Keratinocyte (primary cell): ENCODE measurements around the gene SLC6A14. TPM values are rescaled to one million over a fixed set of nuclear protein-coding genes. Genes with fewer than 3 reads are reported as not detected.

ENCODE experiments used
- DNase-seq: peaks from one replicate; pipeline ENCODE4 v3.0.0-alpha.2; 2011; ENCODE audit warnings: low read depth, missing footprints, low spot score
- FAIRE-seq: peaks from 2 replicates; lab custom pipeline; 2011; peaks lifted over from hg19 to GRCh38; lab: Jason Lieb, UNC
- H2AFZ ChIP-seq: 2 replicates; pipeline ENCODE4 v1.6.0; 2012; ENCODE audit warnings: low read length, control low read depth, inconsistent platforms; ENCODE audit not compliant: control insufficient read depth
- H3K27ac ChIP-seq: 2 replicates; pipeline ENCODE4 v1.5.1; 2011; ENCODE audit warnings: low read length; ENCODE audit not compliant: control insufficient read depth, insufficient read depth
- H3K27me3 ChIP-seq: 3 replicates; pipeline ENCODE4 v1.6.0; 2011; ENCODE audit warnings: low read length; ENCODE audit not compliant: control insufficient read depth, insufficient read depth; ENCODE audit errors: extremely low read depth
- H3K36me3 ChIP-seq, 2 experiments: 2 replicates in 1 of 2; 3 replicates in 1 of 2; pipeline ENCODE4 v1.5.1; 2011; ENCODE audit warnings: low read length in 2 of 2, mild to moderate bottlenecking in 1 of 2; ENCODE audit not compliant: control insufficient read depth in 2 of 2, insufficient read depth in 2 of 2; ENCODE audit errors: extremely low read depth in 1 of 2
- H3K4me1 ChIP-seq: 3 replicates; pipeline ENCODE4 v1.5.1; 2011; ENCODE audit warnings: low read length; ENCODE audit not compliant: control insufficient read depth, insufficient read depth; ENCODE audit errors: extremely low read depth
- H3K4me2 ChIP-seq: 3 replicates; pipeline ENCODE4 v1.6.0; 2011; ENCODE audit warnings: low read depth, low read length; ENCODE audit not compliant: control insufficient read depth, insufficient read depth; ENCODE audit errors: extremely low read depth
- H3K4me3 ChIP-seq, 3 experiments: fragments of 200-600 bp in 1 of 3; sonication (generic) in 1 of 3; 2 replicates in 2 of 3; 3 replicates in 1 of 3; pipeline ENCODE4 v1.5.1; 2011 to 2016; ENCODE audit warnings: low read length in 3 of 3, mild to moderate bottlenecking in 3 of 3, control low read depth in 2 of 3, inconsistent platforms in 1 of 3, low read depth in 1 of 3, mixed read lengths in 1 of 3, mixed run types in 1 of 3, moderate library complexity in 1 of 3; ENCODE audit not compliant: control insufficient read depth in 2 of 3, insufficient read depth in 2 of 3; ENCODE audit errors: extremely low read depth in 1 of 3
- H3K79me2 ChIP-seq: 2 replicates; pipeline ENCODE4 v1.6.0; 2012; ENCODE audit warnings: low read length; ENCODE audit not compliant: control insufficient read depth, insufficient read depth
- H3K9ac ChIP-seq: 3 replicates; pipeline ENCODE4 v1.6.0; 2011; ENCODE audit warnings: low read length; ENCODE audit not compliant: control insufficient read depth, insufficient read depth; ENCODE audit errors: extremely low read depth
- H3K9me1 ChIP-seq: 3 replicates; pipeline ENCODE4 v1.6.0; 2011; ENCODE audit warnings: low read length; ENCODE audit not compliant: control insufficient read depth, insufficient read depth; ENCODE audit errors: extremely low read depth
- H3K9me3 ChIP-seq: 2 replicates; pipeline ENCODE4 v1.5.1; 2012; ENCODE audit warnings: low read depth, low read length; ENCODE audit not compliant: control insufficient read depth
- H4K20me1 ChIP-seq: 3 replicates; pipeline ENCODE4 v1.6.0; 2011; ENCODE audit warnings: low read length; ENCODE audit not compliant: control insufficient read depth, insufficient read depth; ENCODE audit errors: extremely low read depth
- EZH2 ChIP-seq: IDR thresholded peaks from one replicate; pipeline ENCODE4 v1.6.1; 2012; ENCODE audit warnings: inconsistent platforms, mild to moderate bottlenecking, low read length, moderate library complexity
- dilution Hi-C: fragments of 300-500 bp; cut with MboI; formaldehyde crosslinking; loops from one replicate; pipeline ENCODE4 v1.7.0; 2020; ENCODE audit warnings: low sequenced_read_pairs; ENCODE audit not compliant: extremely low pct_ligation_motif_present
- polyA plus RNA-seq, 5 experiments: library from polyadenylated mRNA; depleted of rRNA in 3 of 5; stranded (reverse) in 3 of 5; stranded (forward) in 1 of 5; unstranded in 1 of 5; fragments of >200 nt; gene quantifications; 1 replicate in 1 of 5; 2 replicates in 3 of 5; 3 replicates in 1 of 5; pipeline versions ENCODE4 v1.2.1 to v1.2.3, GENCODE V29; 2011 to 2012; ENCODE audit warnings: missing spikeins in 2 of 5, low read depth in 1 of 5, low replicate concordance in 1 of 5
- TF ChIP-seq, protein P1 (sequence below), 3 experiments: IDR thresholded peaks in 1 of 3; conservative IDR thresholded peaks in 1 of 3; optimal IDR thresholded peaks in 1 of 3; 2 replicates in 2 of 3; 3 replicates in 1 of 3; pipeline versions ENCODE3 to v1.5.1; 2011; ENCODE audit warnings: low read length in 3 of 3, mild to moderate bottlenecking in 3 of 3, moderate library complexity in 2 of 3, control low read depth in 1 of 3, inconsistent platforms in 1 of 3; ENCODE audit not compliant: insufficient read depth in 2 of 3; ENCODE audit errors: extremely low read depth in 1 of 3

Gene SLC6A14
- polyA plus RNA-seq, 1 donor (not counting 4 experiments of a cell fraction or from before 2014, with no cell fraction given) = 0.59 TPM

DNA sequence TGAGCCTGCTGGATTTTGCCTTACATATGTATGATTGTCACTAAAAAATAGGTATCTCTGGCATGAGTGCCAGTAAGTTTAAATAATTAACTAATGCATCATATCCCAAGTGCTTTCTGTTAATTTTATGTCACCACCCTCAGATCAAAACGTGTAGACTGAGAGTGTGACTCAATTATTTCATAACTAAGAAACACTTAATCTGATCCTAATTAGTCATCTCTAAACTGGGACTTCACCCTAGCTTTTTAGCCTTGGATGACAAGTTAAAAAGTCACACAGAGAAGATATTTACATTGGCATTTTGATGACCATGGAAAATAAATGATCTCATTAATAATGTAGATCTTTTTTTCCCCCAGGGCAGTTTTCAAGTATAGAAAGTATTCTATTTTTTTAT, 23.1 kb upstream of the SLC6A14 start:
- Histone ChIP-seq H4K20me1 (no peaks in the 10 kb centered on the region), H3K9me3 (no peaks in the 10 kb centered on the region), H3K4me3 (no peak overlapping the region), H2AFZ (no peak overlapping the region), H3K9ac (no peak overlapping the region), H3K4me1 (no peaks in the 10 kb centered on the region), H3K4me2 (no peak overlapping the region), H3K27ac (no peak overlapping the region), H3K36me3 (no peaks in the 10 kb centered on the region), H3K79me2 (no peaks in the 10 kb centered on the region), H3K9me1 (no peaks in the 10 kb centered on the region), H3K27me3 (no peaks in the 10 kb centered on the region)
- no peak for DNase-seq
- no peak for FAIRE-seq
- dilution Hi-C loops = no loop called here
- TF ChIP-seq EZH2 = no peak
- TF ChIP-seq, protein P1, sequence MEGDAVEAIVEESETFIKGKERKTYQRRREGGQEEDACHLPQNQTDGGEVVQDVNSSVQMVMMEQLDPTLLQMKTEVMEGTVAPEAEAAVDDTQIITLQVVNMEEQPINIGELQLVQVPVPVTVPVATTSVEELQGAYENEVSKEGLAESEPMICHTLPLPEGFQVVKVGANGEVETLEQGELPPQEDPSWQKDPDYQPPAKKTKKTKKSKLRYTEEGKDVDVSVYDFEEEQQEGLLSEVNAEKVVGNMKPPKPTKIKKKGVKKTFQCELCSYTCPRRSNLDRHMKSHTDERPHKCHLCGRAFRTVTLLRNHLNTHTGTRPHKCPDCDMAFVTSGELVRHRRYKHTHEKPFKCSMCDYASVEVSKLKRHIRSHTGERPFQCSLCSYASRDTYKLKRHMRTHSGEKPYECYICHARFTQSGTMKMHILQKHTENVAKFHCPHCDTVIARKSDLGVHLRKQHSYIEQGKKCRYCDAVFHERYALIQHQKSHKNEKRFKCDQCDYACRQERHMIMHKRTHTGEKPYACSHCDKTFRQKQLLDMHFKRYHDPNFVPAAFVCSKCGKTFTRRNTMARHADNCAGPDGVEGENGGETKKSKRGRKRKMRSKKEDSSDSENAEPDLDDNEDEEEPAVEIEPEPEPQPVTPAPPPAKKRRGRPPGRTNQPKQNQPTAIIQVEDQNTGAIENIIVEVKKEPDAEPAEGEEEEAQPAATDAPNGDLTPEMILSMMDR (optimal IDR thresholded peaks at IDR 0.05 in 1 of 3, IDR thresholded peaks at IDR 0.05 in 1 of 3, conservative IDR thresholded peaks at IDR 0.05 in 1 of 3; ENCODE audit: extremely low read depth in 1 of 3, insufficient read depth in 2 of 3, low read length in 3 of 3) = no peak

DNA sequence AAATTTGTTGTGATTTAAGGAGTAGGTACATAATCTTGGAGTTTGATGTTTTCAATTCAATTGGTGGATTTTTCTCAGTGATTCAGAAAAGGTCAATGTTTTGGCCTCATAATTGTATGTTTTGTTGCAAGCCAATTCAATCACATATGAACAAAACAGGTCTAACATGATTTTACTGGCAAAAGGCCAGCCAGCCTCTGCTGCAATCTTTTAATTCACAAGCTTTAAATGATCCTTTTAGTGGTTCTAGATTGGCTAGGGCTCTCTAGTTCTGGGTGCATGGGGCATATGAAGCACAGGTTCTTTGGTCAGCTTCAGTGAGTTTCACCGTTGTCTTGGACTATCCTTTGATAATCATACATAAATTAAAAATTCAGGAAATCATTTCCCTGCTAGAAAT, 19.2 kb upstream of the SLC6A14 start:
- H2AFZ ChIP-seq = no peak overlapping the region
- H4K20me1 ChIP-seq = no peaks in the 10 kb centered on the region
- no peaks in the 10 kb centered on the region for H3K79me2 ChIP-seq
- H3K4me1 ChIP-seq = no peaks in the 10 kb centered on the region
- FAIRE-seq = no peak
- H3K4me3 ChIP-seq = no peak overlapping the region
- H3K27me3 ChIP-seq = no peaks in the 10 kb centered on the region
- H3K9ac ChIP-seq = no peak overlapping the region
- no peaks in the 10 kb centered on the region for H3K9me1 ChIP-seq
- no peaks in the 10 kb centered on the region for H3K9me3 ChIP-seq
- no peak overlapping the region for H3K27ac ChIP-seq
- H3K36me3 ChIP-seq = no peaks in the 10 kb centered on the region
- dilution Hi-C loops = no loop called here
- DNase-seq = no peak
- no peak overlapping the region for H3K4me2 ChIP-seq
- no peak for TF ChIP-seq EZH2
- TF ChIP-seq, protein P1 (optimal IDR thresholded peaks at IDR 0.05 in 1 of 3, IDR thresholded peaks at IDR 0.05 in 1 of 3, conservative IDR thresholded peaks at IDR 0.05 in 1 of 3; ENCODE audit: extremely low read depth in 1 of 3, insufficient read depth in 2 of 3, low read length in 3 of 3) = no peak
